Ascending aorta (tissue), 2 donors: ENCODE measurements around the gene PHKA2. TPM values are rescaled to one million over a fixed set of nuclear protein-coding genes. Genes with fewer than 3 reads are reported as not detected.

Experiments
- DNase-seq, 2 donors: peaks; one replicate each; pipeline ENCODE4 v3.0.0-alpha.2; 2019; ENCODE audit warnings: low spot score in 2 of 2
- H3K27ac ChIP-seq, 2 donors: fragments of 200-600 bp; sonication (generic); one replicate each; pipeline ENCODE4 v1.5.1; 2016 to 2017; ENCODE audit warnings: mild to moderate bottlenecking in 1 of 2
- H3K27me3 ChIP-seq: fragments of 200-600 bp; sonication (generic); one replicate; pipeline ENCODE4 v1.5.1; 2017
- H3K36me3 ChIP-seq, 2 donors: fragments of 200-600 bp; sonication (generic); one replicate each; pipeline ENCODE4 v1.5.1; 2016
- H3K4me1 ChIP-seq, 2 donors: fragments of 200-600 bp; sonication (generic); one replicate each; pipeline ENCODE4 v1.5.1; 2016 to 2017; ENCODE audit warnings: mild to moderate bottlenecking in 1 of 2
- H3K4me3 ChIP-seq, 2 donors: fragments of 200-600 bp; sonication (generic); one replicate each; pipeline ENCODE4 v1.5.1; 2016 to 2017; ENCODE audit warnings: mild to moderate bottlenecking in 1 of 2
- H3K9me3 ChIP-seq, 2 donors: fragments of 200-600 bp; sonication (generic); one replicate each; pipeline ENCODE4 v1.5.1; 2016
- CTCF ChIP-seq, 3 experiments: fragments of 200-600 bp in 2 of 3; fragments of 450-650 bp in 1 of 3; sonication (generic) in 2 of 3; IDR thresholded peaks; one replicate each; pipeline ENCODE4 v1.5.1; 2016 to 2019; ENCODE audit warnings: antibody characterized with exemption in 3 of 3, mild to moderate bottlenecking in 1 of 3, moderate library complexity in 1 of 3
- intact Hi-C: fragments of 100-400 bp; cut with DNase I; formaldehyde crosslinking; loops from one replicate; pipeline ENCODE4 v1.15.1; 2023
- total RNA-seq: library from RNA; depleted of rRNA; stranded (reverse); fragments of >200 nt; gene quantifications from one replicate; pipeline ENCODE4 v1.1.0, GENCODE V29; 2016

PHKA2 gene
- total RNA-seq, 1 donor from 2014 or later, result 16.0 TPM

GRCh38 chrX:18949291-18949943, 34.5 kb downstream of the PHKA2 start:
- no peaks in the 10 kb centered on the region for H3K27me3 ChIP-seq
- no peak for TF ChIP-seq CTCF (IDR thresholded peaks at IDR 0.05)
- no peak for DNase-seq
- H3K4me3 ChIP-seq, result no peak overlapping the region
- H3K36me3 ChIP-seq, result no peaks in the 10 kb centered on the region
- H3K4me1 ChIP-seq, result peaks cover 0 to 4% of the 10 kb centered on the region in 2 donors
- intact Hi-C loops, result no loop called here
- H3K27ac ChIP-seq, result peak overlapping the region in 1 of 2 donors; percentile 19
- H3K9me3 ChIP-seq, result no peaks in the 10 kb centered on the region

- Histone ChIP-seq H3K36me3 (no peaks in the 10 kb centered on the region), H3K4me3 (no peak overlapping the region), H3K27me3 (no peaks in the 10 kb centered on the region), H3K9me3 (no peaks in the 10 kb centered on the region), H3K4me1 (peaks cover 0 to 4% of the 10 kb centered on the region in 2 donors), H3K27ac (no peak overlapping the region)
- DNase-seq, result no peak
- intact Hi-C loops, result no loop called here
- no peak for TF ChIP-seq CTCF (IDR thresholded peaks at IDR 0.05)
Observed at GRCh38 chrX:18946611-18947010, 37.3 kb downstream of the PHKA2 start.

- no peaks in the 10 kb centered on the region for H3K27me3 ChIP-seq
- TF ChIP-seq CTCF (IDR thresholded peaks at IDR 0.05), result no peak
- no peaks in the 10 kb centered on the region for H3K36me3 ChIP-seq
- no peak for DNase-seq
- peaks cover 0 to 4% of the 10 kb centered on the region in 2 donors for H3K4me1 ChIP-seq
- intact Hi-C loops, result no loop called here
- no peaks in the 10 kb centered on the region for H3K9me3 ChIP-seq
- peak overlapping the region; percentile 34 to 55 for H3K27ac ChIP-seq
- H3K4me3 ChIP-seq, result no peak overlapping the region
Observed at GRCh38 chrX:18946157-18946556, 37.8 kb downstream of the PHKA2 start.

- H3K4me3 ChIP-seq, result no peak overlapping the region
- no peaks in the 10 kb centered on the region for H3K27me3 ChIP-seq
- peak overlapping the region; percentile 34 to 55 for H3K27ac ChIP-seq
- TF ChIP-seq CTCF (IDR thresholded peaks at IDR 0.05), result no peak
- intact Hi-C loops, result no loop called here
- peaks cover 0 to 4% of the 10 kb centered on the region in 2 donors for H3K4me1 ChIP-seq
- DNase-seq, result no peak
- no peaks in the 10 kb centered on the region for H3K36me3 ChIP-seq
- no peaks in the 10 kb centered on the region for H3K9me3 ChIP-seq
Observed at GRCh38 chrX:18945483-18945882, 38.4 kb downstream of the PHKA2 start.

GRCh38 chrX:18944482-18944881, 39.4 kb downstream of the PHKA2 start:
- H3K36me3 ChIP-seq, result no peaks in the 10 kb centered on the region
- intact Hi-C loops, result no loop called here
- no peaks in the 10 kb centered on the region for H3K27me3 ChIP-seq
- peak overlapping the region; percentile 45 to 55 for H3K27ac ChIP-seq
- no peak overlapping the region for H3K4me3 ChIP-seq
- no peak for TF ChIP-seq CTCF (IDR thresholded peaks at IDR 0.05)
- no peaks in the 10 kb centered on the region for H3K9me3 ChIP-seq
- H3K4me1 ChIP-seq, result peaks cover 0 to 4% of the 10 kb centered on the region in 2 donors
- no peak for DNase-seq
